HepG2 (cell line): ENCODE data around the gene FCAR.
"Not testable (repeated sequence)": the region's sequence is repeated elsewhere in the genome, so short reads cannot be mapped to it uniquely, and the experiment has no call there.

Experiments
- CREB1 ChIP-seq, 2 experiments: fragments of 450-650 bp in 1 of 2; IDR thresholded peaks; 2 replicates each; pipeline ENCODE4 v1.6.1; 2016 to 2017; ENCODE audit warnings: control low read depth in 1 of 2, mild to moderate bottlenecking in 1 of 2, missing compliant biosample characterization in 1 of 2, missing genetic modification characterization in 1 of 2
- CTCF ChIP-seq: sonication (generic); formaldehyde crosslinking; IDR thresholded peaks from 2 replicates; pipeline ENCODE4 v1.5.0; 2020; ENCODE audit warnings: mild to moderate bottlenecking, missing genetic modification reagents, moderate library complexity
- FOXJ3 ChIP-seq: sonication (generic); formaldehyde crosslinking; IDR thresholded peaks from 2 replicates; pipeline ENCODE4 v1.4.0; 2020; ENCODE audit warnings: missing genetic modification reagents, mild to moderate bottlenecking, borderline replicate concordance
- KLF9 ChIP-seq: IDR thresholded peaks from 2 replicates; pipeline ENCODE4 v1.6.1; 2016; ENCODE audit warnings: low read depth
- MAFG ChIP-seq: sonication (generic); formaldehyde crosslinking; IDR thresholded peaks from 2 replicates; pipeline ENCODE4 v1.5.1; 2020; ENCODE audit warnings: mild to moderate bottlenecking, missing genetic modification reagents
- POLR2A ChIP-seq, 2 experiments: IDR thresholded peaks; 2 replicates each; pipeline ENCODE4 v1.6.1; 2011; ENCODE audit warnings: low read depth in 2 of 2, low read length in 2 of 2, mild to moderate bottlenecking in 1 of 2, moderate library complexity in 1 of 2; ENCODE audit not compliant: insufficient read depth in 1 of 2
- TFAP4 ChIP-seq: sonication (generic); IDR thresholded peaks from 2 replicates; pipeline ENCODE4 v1.6.1; 2016; ENCODE audit warnings: low read depth, borderline replicate concordance
- ZBTB21 ChIP-seq: sonication (generic); formaldehyde crosslinking; IDR thresholded peaks from 2 replicates; pipeline ENCODE4 v1.4.0; 2020; ENCODE audit warnings: missing genetic modification reagents
- ZNF333 ChIP-seq: sonication (generic); formaldehyde crosslinking; IDR thresholded peaks from 2 replicates; pipeline ENCODE4 v1.4.0; 2020; ENCODE audit warnings: mild to moderate bottlenecking, missing genetic modification reagents, borderline replicate concordance

GRCh38 chr19:54832496-54832895, 41.5 kb upstream of the FCAR start, which contains the start of gene KIR2DS4:
- TF ChIP-seq KLF9 (CRISPR knock-in tag); FOXJ3 (CRISPR knock-in tag); MAFG; ZNF333 (CRISPR knock-in tag); ZBTB21 (CRISPR knock-in tag); CTCF (CRISPR knock-in tag); CREB1 (IDR thresholded peaks at IDR 0.05); CREB1 (CRISPR knock-in tag; IDR thresholded peaks at IDR 0.05); POLR2A (IDR thresholded peaks at IDR 0.05; ENCODE audit: insufficient read depth in 1 of 2, low read depth in 2 of 2, low read length in 2 of 2); TFAP4: not testable (repeated sequence)
